Measurements from ENCODE around the gene OR52E8.

OR52E8 gene

GRCh38 chr11:5857590-5857989 is at the start of gene OR52E8:
Gene OR52E8 (minus strand): TSS chr11:5857690. CDS start chr11:5857690, 0 bp downstream.
- DNase-seq (ENCODE audit: low read depth in 2 of 2) = no peak

GRCh38 chr11:5899534-5899933 is 42.0 kb upstream of the OR52E8 start:
- no peak for DNase-seq (ENCODE audit: low read depth in 2 of 2)

GRCh38 chr11:5892908-5893307 is 35.4 kb upstream of the OR52E8 start, which contains the start of gene OR52E5:
Gene OR52E5 (plus strand): TSS chr11:5893208. CDS start chr11:5900777, 7,569 bp downstream.
- no peak for DNase-seq (ENCODE audit: low read depth in 2 of 2)

- DNase-seq (ENCODE audit: low read depth in 2 of 2) = no peak
Measured at GRCh38 chr11:5891216-5891800, 33.8 kb upstream of the OR52E8 start.

- no peak for DNase-seq (ENCODE audit: low read depth in 2 of 2)
Measured at GRCh38 chr11:5887661-5888060, 30.2 kb upstream of the OR52E8 start.

- DNase-seq (ENCODE audit: low read depth in 2 of 2) = no peak
Measured at GRCh38 chr11:5887172-5887571, 29.7 kb upstream of the OR52E8 start.

GRCh38 chr11:5881756-5882155 is 24.3 kb upstream of the OR52E8 start:
- DNase-seq (ENCODE audit: low read depth in 2 of 2) = no peak

GRCh38 chr11:5880329-5880728 is 22.8 kb upstream of the OR52E8 start, which contains the start of gene OR52E4:
Gene OR52E4 (plus strand): TSS chr11:5880629. CDS start chr11:5884293, 3,664 bp downstream.
- DNase-seq (ENCODE audit: low read depth in 2 of 2) = no peak

GRCh38 chr11:5878564-5878963 is 21.1 kb upstream of the OR52E8 start:
- no peak for DNase-seq (ENCODE audit: low read depth in 2 of 2)

- no peak for DNase-seq (ENCODE audit: low read depth in 2 of 2)
Measured at GRCh38 chr11:5865826-5866225, 8.3 kb upstream of the OR52E8 start.

GRCh38 chr11:5851002-5851401 is 6.5 kb downstream of the OR52E8 start:
- no peak for DNase-seq (ENCODE audit: low read depth in 2 of 2)

GRCh38 chr11:5847711-5848110 is 9.8 kb downstream of the OR52E8 start:
- DNase-seq (ENCODE audit: low read depth in 2 of 2) = no peak

GRCh38 chr11:5846701-5847100 is 10.8 kb downstream of the OR52E8 start:
- DNase-seq (ENCODE audit: low read depth in 2 of 2) = no peak

GRCh38 chr11:5841797-5842196 is 15.7 kb downstream of the OR52E8 start, which contains the start of gene OR52E6:
Gene OR52E6 (minus strand): TSS chr11:5841897. CDS start chr11:5841897, 0 bp downstream.
- DNase-seq (ENCODE audit: low read depth in 2 of 2) = no peak

GRCh38 chr11:5837695-5838094 is 19.8 kb downstream of the OR52E8 start:
- DNase-seq (ENCODE audit: low read depth in 2 of 2) = no peak

- DNase-seq (ENCODE audit: low read depth in 2 of 2) = no peak
Measured at GRCh38 chr11:5833446-5833845, 24.0 kb downstream of the OR52E8 start.

- no peak for DNase-seq (ENCODE audit: low read depth in 2 of 2)
Measured at GRCh38 chr11:5831196-5831829, 26.2 kb downstream of the OR52E8 start.

- no peak for DNase-seq (ENCODE audit: low read depth in 2 of 2)
Measured at GRCh38 chr11:5818245-5818886, 39.1 kb downstream of the OR52E8 start.

GRCh38 chr11:5815534-5815933 is 42.0 kb downstream of the OR52E8 start:
- no peak for DNase-seq (ENCODE audit: low read depth in 2 of 2)

GRCh38 chr11:5809905-5810795 is 47.3 kb downstream of the OR52E8 start:
- no peak for DNase-seq (ENCODE audit: low read depth in 2 of 2)

- peak in 1 of 2 donors; percentile 0 for DNase-seq (ENCODE audit: low read depth in 2 of 2)
Measured at GRCh38 chr11:5809122-5809519, 48.4 kb downstream of the OR52E8 start.

Measured in stimulated activated CD4-positive, alpha-beta T cell treated with anti-CD3 and anti-CD28 coated beads, Interleukin-15, amount 100 ng/mL, for 48 hours (primary cell).